AG09309 (cell line): ENCODE results near the gene MYH7.

ENCODE experiments used
- DNase-seq: peaks from one replicate; pipeline ENCODE4 v3.0.0-alpha.2; 2010; ENCODE audit warnings: low read depth
- H3K4me3 ChIP-seq: 2 replicates; pipeline ENCODE4 v1.5.1; 2011; ENCODE audit warnings: mild to moderate bottlenecking, low read depth, low read length, moderate library complexity; ENCODE audit not compliant: control insufficient read depth
- TF ChIP-seq, protein P1 (sequence below): IDR thresholded peaks from 2 replicates; pipeline ENCODE4 v1.5.1; 2011; ENCODE audit warnings: mild to moderate bottlenecking, low read depth, low read length, inconsistent platforms; ENCODE audit not compliant: insufficient read depth, control insufficient read depth; ENCODE audit errors: missing control alignments

The MYH7 gene

DNA sequence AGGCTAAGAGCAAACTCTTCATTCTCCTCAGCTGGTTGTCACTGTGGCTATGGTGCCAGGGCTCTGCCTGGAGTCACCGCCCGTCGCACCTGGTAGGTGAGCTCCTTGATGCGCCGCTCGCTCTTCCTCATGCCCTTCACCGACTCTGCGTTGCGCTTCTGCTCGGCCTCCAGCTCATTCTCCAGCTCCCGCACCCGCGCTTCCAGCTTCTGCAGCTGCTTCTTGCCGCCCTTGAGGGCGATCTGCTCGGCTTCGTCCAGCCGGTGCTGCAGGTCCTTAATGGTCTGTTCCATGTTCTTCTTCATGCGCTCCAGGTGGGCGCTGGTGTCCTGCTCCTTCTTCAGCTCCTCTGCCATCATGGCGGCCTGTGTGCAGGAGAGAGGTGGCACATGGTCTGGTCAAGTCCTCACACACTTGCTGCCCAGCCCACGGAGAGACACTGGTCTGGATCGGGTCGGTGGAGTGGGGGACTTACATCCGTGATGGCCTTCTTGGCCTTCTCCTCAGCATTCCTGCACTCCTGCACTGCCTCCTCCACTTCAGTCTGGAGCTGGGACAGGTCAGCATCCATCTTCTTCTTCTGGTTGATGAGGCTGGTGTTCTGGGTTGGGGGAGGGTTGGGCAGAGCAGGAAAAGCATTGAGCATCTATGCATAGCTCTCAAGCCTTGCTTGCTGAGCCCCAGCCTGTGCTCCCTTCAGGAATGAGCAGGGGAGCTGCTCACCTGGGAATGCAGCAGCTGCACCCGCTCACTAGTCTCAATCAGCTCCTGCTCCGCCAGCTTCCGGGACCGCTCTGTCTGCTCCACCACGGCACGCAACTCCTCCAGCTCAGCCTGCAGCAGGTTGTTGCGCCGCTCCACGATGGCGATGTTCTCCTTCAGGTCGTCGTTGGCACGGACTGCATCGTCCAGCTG, 20.3 kb downstream of the MYH7 start:
- DNase-seq = no peak
- TF ChIP-seq, protein P1, sequence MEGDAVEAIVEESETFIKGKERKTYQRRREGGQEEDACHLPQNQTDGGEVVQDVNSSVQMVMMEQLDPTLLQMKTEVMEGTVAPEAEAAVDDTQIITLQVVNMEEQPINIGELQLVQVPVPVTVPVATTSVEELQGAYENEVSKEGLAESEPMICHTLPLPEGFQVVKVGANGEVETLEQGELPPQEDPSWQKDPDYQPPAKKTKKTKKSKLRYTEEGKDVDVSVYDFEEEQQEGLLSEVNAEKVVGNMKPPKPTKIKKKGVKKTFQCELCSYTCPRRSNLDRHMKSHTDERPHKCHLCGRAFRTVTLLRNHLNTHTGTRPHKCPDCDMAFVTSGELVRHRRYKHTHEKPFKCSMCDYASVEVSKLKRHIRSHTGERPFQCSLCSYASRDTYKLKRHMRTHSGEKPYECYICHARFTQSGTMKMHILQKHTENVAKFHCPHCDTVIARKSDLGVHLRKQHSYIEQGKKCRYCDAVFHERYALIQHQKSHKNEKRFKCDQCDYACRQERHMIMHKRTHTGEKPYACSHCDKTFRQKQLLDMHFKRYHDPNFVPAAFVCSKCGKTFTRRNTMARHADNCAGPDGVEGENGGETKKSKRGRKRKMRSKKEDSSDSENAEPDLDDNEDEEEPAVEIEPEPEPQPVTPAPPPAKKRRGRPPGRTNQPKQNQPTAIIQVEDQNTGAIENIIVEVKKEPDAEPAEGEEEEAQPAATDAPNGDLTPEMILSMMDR = no peak
- no peak overlapping the region for H3K4me3 ChIP-seq

- DNase-seq = no peak
- H3K4me3 ChIP-seq = no peak overlapping the region
- TF ChIP-seq, protein P1 = no peak
Observed at GRCh38 chr14:23414254-23414653, 21.2 kb downstream of the MYH7 start.

DNA sequence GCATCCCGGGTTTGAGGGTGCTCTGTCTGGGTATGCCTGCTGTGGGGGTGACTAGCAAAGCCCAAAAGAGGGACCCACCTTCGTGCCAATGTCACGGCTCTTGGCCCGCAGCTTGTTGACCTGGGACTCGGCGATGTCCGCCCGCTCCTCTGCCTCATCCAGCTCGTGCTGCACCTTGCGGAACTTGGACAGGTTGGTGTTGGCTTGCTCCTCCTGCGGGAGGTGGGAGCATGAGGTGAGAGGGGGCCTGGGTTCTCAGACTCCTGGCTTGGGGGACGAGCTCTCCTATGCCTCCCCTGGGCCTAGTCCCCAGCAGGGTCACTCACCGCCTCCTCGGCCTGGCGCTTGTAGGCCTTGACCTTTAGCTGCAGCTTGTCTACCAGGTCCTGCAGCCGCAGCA, 21.8 kb downstream of the MYH7 start:
- TF ChIP-seq, protein P1 = no peak
- no peak for DNase-seq
- H3K4me3 ChIP-seq = no peak overlapping the region

GRCh38 chr14:23411563-23412525, 23.6 kb downstream of the MYH7 start:
- no peak for DNase-seq

DNA sequence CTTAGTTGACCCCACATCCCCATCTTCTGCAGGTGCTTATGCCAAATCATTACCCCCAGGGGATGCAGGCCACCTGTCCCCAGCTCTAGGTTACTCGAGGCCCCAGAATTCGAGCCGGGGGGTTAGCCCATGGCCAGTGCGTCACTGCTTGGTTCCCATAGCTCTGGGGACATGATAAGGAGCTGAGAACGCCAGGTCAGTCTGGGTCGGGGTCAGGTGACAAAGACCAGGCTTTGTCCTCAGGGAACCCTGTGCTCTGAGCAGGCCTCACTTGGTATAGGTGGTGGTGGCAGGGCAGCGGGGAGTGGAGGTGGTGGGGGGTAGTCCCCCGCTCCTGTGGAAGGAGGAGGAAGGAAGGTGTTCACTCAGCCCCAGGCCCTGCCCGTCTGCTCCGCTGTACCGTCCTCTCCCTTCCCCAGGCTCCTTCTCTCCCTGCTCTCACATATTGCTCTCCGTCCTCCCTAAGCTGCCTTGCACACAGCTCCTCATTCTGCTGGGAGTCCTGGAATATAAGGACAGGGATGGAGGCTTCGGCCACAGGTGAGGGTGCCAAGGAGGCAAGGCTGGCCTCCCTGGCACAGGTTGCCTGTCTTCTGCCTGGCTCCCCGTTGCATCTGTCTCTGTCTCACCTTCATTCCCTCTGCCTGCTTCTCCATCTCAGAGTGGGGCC, 25.4 kb downstream of the MYH7 start:
- no peak overlapping the region for H3K4me3 ChIP-seq
- TF ChIP-seq, protein P1 = no peak
- no peak for DNase-seq

More at GRCh38 chr14:23411563-23412525, 23.6 kb downstream of the MYH7 start:
- H3K4me3 ChIP-seq = no peak overlapping the region
- TF ChIP-seq, protein P1 = no peak

- DNase-seq = no peak
- TF ChIP-seq, protein P1 = no peak
- no peak overlapping the region for H3K4me3 ChIP-seq
Observed at GRCh38 chr14:23409475-23409874, 26.0 kb downstream of the MYH7 start.
